Calu3 (cell line): ENCODE data around the gene PACS2. TPM values are rescaled to one million over a fixed set of nuclear protein-coding genes. Genes with fewer than 3 reads are reported as not detected.

ENCODE experiments used
- BruUV-seq: library from RNA; stranded (reverse); fragments of 400-500 nt; replicated peaks from 2 replicates; lab custom pipeline; 2021; lab: Mats Ljungman, UMichigan
- CTCF ChIA-PET: fragments of 300-600 bp; sonication (Branson Sonifier 250); formaldehyde crosslinking; loops from one replicate; lab custom pipeline; 2022; ENCODE audit warnings: antibody characterized with exemption; lab: Charles Lee
- DNase-seq: peaks from one replicate; pipeline ENCODE4 v3.0.0; 2022
- H3K27ac Mint-ChIP-seq: one replicate; pipeline ENCODE4 v1.8.0; 2022; ENCODE audit warnings: mixed read lengths; ENCODE audit not compliant: unreplicated experiment
- H3K27me3 Mint-ChIP-seq: one replicate; pipeline ENCODE4 v1.8.0; 2022; ENCODE audit warnings: mixed read lengths; ENCODE audit not compliant: unreplicated experiment
- H3K36me3 Mint-ChIP-seq: one replicate; pipeline ENCODE4 v1.8.0; 2022; ENCODE audit warnings: mild to moderate bottlenecking, moderate library complexity, mixed read lengths; ENCODE audit not compliant: insufficient read depth, unreplicated experiment
- H3K4me1 Mint-ChIP-seq: one replicate; pipeline ENCODE4 v1.8.0; 2022; ENCODE audit warnings: mild to moderate bottlenecking, low read depth, mixed read lengths; ENCODE audit not compliant: unreplicated experiment
- H3K4me3 Mint-ChIP-seq: one replicate; pipeline ENCODE4 v1.8.0; 2022; ENCODE audit warnings: mild to moderate bottlenecking, low read depth, moderate library complexity, mixed read lengths; ENCODE audit not compliant: unreplicated experiment
- H3K9me3 Mint-ChIP-seq: one replicate; pipeline ENCODE4 v1.8.0; 2022; ENCODE audit warnings: low read depth, mixed read lengths; ENCODE audit not compliant: unreplicated experiment
- CTCF ChIP-seq: fragments of 200-600 bp; IDR thresholded peaks from one replicate; pipeline ENCODE4 v1.8.0; 2022; ENCODE audit warnings: antibody characterized with exemption; ENCODE audit not compliant: unreplicated experiment
- intact Hi-C: fragments of 100-400 bp; cut with micrococcal nuclease; formaldehyde crosslinking; loops from one replicate; pipeline ENCODE4 v1.10.0; 2022; ENCODE audit not compliant: unreplicated experiment
- total RNA-seq: library from RNA; stranded (reverse); gene quantifications from 2 replicates; pipeline ENCODE4 v1.2.3, GENCODE V29; 2022

PACS2 gene
- total RNA-seq, 1 experiment from 2014 or later = 77.3 TPM

- BruUV-seq = no TSS peak
Observed at GRCh38 chr14:105400016-105400415, 85.5 kb downstream of the PACS2 start.

GRCh38 chr14:105401699-105402098, 87.2 kb downstream of the PACS2 start:
- Mint-ChIP-seq H3K4me3 (no peak overlapping the region), H3K9me3 (peaks cover 9% of the 10 kb centered on the region), H3K27ac (no peak overlapping the region), H3K27me3 (peaks cover 13% of the 10 kb centered on the region), H3K4me1 (no peaks in the 10 kb centered on the region), H3K36me3 (peaks cover 33% of the 10 kb centered on the region)
- intact Hi-C loops = no loop called here
- no peak for DNase-seq
- no peak for TF ChIP-seq CTCF
- CTCF ChIA-PET = no interaction called here
- no TSS peak for BruUV-seq

More at GRCh38 chr14:105400016-105400415, 85.5 kb downstream of the PACS2 start:
- Mint-ChIP-seq H3K4me3 (no peak overlapping the region), H3K9me3 (peaks cover 9% of the 10 kb centered on the region), H3K27ac (peak overlapping the region; percentile 15), H3K27me3 (no peaks in the 10 kb centered on the region), H3K4me1 (no peaks in the 10 kb centered on the region), H3K36me3 (peaks cover 33% of the 10 kb centered on the region)
- TF ChIP-seq CTCF = no peak
- intact Hi-C loops = no loop called here
- CTCF ChIA-PET = no interaction called here
- no peak for DNase-seq

GRCh38 chr14:105408592-105408991, 94.0 kb downstream of the PACS2 start:
- CTCF ChIA-PET = interaction anchor here (0.5 kb wide), 1 partner anchor 15 kb away, joined by 3 read pairs; no protein-coding TSS in a partner anchor

GRCh38 chr14:105409364-105409763, 94.8 kb downstream of the PACS2 start:
- CTCF ChIA-PET = no interaction called here

More at GRCh38 chr14:105408592-105408991, 94.0 kb downstream of the PACS2 start:
- no peaks in the 10 kb centered on the region for H3K4me1 Mint-ChIP-seq
- H3K27me3 Mint-ChIP-seq = peaks cover 55% of the 10 kb centered on the region
- no peak overlapping the region for H3K4me3 Mint-ChIP-seq
- no peak for DNase-seq
- no peak overlapping the region for H3K27ac Mint-ChIP-seq
- H3K9me3 Mint-ChIP-seq = no peaks in the 10 kb centered on the region
- no TSS peak for BruUV-seq
- intact Hi-C loops = no loop called here
- H3K36me3 Mint-ChIP-seq = peaks cover 5% of the 10 kb centered on the region
- TF ChIP-seq CTCF = no peak

More at GRCh38 chr14:105409364-105409763, 94.8 kb downstream of the PACS2 start:
- Mint-ChIP-seq H3K4me3 (no peak overlapping the region), H3K27me3 (peaks cover 58% of the 10 kb centered on the region), H3K4me1 (no peaks in the 10 kb centered on the region), H3K27ac (no peak overlapping the region), H3K9me3 (no peaks in the 10 kb centered on the region), H3K36me3 (peaks cover 5% of the 10 kb centered on the region)
- TF ChIP-seq CTCF = no peak
- BruUV-seq = no TSS peak
- no peak for DNase-seq
- intact Hi-C loops = no loop called here
